Spleen (tissue), 7 donors: ENCODE data around the gene STKLD1.

Experiments
- POLR2A ChIP-seq, 3 donors: fragments of 450-650 bp; IDR thresholded peaks; one replicate each; pipeline ENCODE4 v1.5.1; 2017; ENCODE audit warnings: antibody characterized with exemption in 3 of 3, mild to moderate bottlenecking in 1 of 3
- TF ChIP-seq, protein P1 (sequence below), 11 experiments: fragments of 200-600 bp in 7 of 11; fragments of 450-650 bp in 4 of 11; sonication (generic) in 4 of 11; IDR thresholded peaks in 8 of 11; conservative IDR thresholded peaks in 3 of 11; 1 replicate in 7 of 11; 2 replicates in 4 of 11; pipeline versions ENCODE4 v1.4.0 to v1.8.0; 2016 to 2021; ENCODE audit warnings: antibody characterized with exemption in 11 of 11, inconsistent platforms in 4 of 11, mild to moderate bottlenecking in 1 of 11
- donor health status: DM: no; HTN: no; CAD: no; lungs with moderate emphysema.
- donor health status: DM: no; HTN: no; CAD: no.
- donor health status: DM: no; HTN: no; CAD: no.

DNA sequence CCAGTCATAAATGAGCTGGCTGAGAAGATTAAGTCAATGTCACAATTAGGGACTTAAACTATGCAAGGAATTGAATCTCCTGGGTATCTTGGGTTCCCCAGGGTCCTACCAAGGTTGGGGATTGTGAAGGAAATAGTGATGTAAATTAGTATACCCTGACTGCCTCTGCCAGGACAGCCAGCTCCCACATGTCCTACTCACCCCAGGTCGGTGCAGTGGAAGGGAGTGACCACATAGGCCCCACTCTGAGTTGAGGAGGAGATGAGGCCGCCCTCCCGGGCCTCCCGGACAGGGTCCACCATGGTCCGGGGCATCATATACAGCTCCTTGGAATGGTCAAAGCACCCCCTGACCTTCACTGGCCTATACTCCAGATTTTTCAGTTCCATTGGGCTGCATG lies 22.6 kb upstream of the STKLD1 start:
- no peak for TF ChIP-seq POLR2A (IDR thresholded peaks at IDR 0.05)
- TF ChIP-seq, protein P1, sequence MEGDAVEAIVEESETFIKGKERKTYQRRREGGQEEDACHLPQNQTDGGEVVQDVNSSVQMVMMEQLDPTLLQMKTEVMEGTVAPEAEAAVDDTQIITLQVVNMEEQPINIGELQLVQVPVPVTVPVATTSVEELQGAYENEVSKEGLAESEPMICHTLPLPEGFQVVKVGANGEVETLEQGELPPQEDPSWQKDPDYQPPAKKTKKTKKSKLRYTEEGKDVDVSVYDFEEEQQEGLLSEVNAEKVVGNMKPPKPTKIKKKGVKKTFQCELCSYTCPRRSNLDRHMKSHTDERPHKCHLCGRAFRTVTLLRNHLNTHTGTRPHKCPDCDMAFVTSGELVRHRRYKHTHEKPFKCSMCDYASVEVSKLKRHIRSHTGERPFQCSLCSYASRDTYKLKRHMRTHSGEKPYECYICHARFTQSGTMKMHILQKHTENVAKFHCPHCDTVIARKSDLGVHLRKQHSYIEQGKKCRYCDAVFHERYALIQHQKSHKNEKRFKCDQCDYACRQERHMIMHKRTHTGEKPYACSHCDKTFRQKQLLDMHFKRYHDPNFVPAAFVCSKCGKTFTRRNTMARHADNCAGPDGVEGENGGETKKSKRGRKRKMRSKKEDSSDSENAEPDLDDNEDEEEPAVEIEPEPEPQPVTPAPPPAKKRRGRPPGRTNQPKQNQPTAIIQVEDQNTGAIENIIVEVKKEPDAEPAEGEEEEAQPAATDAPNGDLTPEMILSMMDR (IDR thresholded peaks at IDR 0.05 in 8 of 11, conservative IDR thresholded peaks at IDR 0.05 in 3 of 11), result no peak
